PFSK-1 (cell line): ENCODE measurements around the gene IVL.

Experiments used
- FOXP2 ChIP-seq: optimal IDR thresholded peaks from 2 replicates; pipeline ENCODE3; 2011; ENCODE audit warnings: borderline replicate concordance, control low read depth, inconsistent platforms; ENCODE audit not compliant: insufficient read depth; ENCODE audit errors: extremely low read length, extremely low read depth
- POLR2AphosphoS5 ChIP-seq: IDR thresholded peaks from 2 replicates; pipeline ENCODE4 v1.6.1; 2012; ENCODE audit warnings: low read depth, mild to moderate bottlenecking, control low read depth, low read length, moderate library complexity
- SIN3A ChIP-seq: IDR thresholded peaks from 2 replicates; pipeline ENCODE4 v1.6.1; 2012; ENCODE audit warnings: mild to moderate bottlenecking, low read length, moderate library complexity, borderline replicate concordance; ENCODE audit not compliant: insufficient read depth
- TAF1 ChIP-seq: IDR thresholded peaks from 2 replicates; pipeline ENCODE4 v1.6.1; 2012; ENCODE audit warnings: low read length, control low read depth, borderline replicate concordance; ENCODE audit not compliant: insufficient read depth
- TF ChIP-seq, protein P1 (sequence below), 2 experiments: IDR thresholded peaks; 2 replicates each; pipeline versions ENCODE4 v1.6.1 to v1.8.0; 2011 to 2012; ENCODE audit warnings: low read depth in 2 of 2, low read length in 2 of 2, control low read depth in 1 of 2, inconsistent platforms in 1 of 2, mild to moderate bottlenecking in 1 of 2, moderate library complexity in 1 of 2; ENCODE audit not compliant: insufficient read depth in 1 of 2

Gene IVL

DNA sequence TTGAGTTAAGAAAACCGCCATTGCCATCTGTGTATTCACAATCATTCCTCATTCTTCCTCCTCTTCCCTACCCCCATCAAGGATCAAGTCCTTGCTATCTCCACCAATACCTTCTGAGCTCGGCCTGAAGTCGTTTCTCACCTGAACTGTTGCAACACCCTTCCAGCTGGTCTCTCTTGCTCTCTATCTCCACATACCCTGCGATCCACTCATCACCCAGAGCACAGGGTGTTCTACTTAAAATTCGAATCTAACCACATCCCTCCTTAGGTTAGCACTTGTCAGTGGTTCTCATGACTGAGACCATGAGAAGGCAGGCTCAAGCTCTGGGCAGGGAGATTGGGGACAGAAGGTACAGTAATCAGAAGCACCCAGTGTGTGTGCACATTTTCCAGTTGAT lies 4.6 kb downstream of the IVL start:
- TF ChIP-seq, protein P1, sequence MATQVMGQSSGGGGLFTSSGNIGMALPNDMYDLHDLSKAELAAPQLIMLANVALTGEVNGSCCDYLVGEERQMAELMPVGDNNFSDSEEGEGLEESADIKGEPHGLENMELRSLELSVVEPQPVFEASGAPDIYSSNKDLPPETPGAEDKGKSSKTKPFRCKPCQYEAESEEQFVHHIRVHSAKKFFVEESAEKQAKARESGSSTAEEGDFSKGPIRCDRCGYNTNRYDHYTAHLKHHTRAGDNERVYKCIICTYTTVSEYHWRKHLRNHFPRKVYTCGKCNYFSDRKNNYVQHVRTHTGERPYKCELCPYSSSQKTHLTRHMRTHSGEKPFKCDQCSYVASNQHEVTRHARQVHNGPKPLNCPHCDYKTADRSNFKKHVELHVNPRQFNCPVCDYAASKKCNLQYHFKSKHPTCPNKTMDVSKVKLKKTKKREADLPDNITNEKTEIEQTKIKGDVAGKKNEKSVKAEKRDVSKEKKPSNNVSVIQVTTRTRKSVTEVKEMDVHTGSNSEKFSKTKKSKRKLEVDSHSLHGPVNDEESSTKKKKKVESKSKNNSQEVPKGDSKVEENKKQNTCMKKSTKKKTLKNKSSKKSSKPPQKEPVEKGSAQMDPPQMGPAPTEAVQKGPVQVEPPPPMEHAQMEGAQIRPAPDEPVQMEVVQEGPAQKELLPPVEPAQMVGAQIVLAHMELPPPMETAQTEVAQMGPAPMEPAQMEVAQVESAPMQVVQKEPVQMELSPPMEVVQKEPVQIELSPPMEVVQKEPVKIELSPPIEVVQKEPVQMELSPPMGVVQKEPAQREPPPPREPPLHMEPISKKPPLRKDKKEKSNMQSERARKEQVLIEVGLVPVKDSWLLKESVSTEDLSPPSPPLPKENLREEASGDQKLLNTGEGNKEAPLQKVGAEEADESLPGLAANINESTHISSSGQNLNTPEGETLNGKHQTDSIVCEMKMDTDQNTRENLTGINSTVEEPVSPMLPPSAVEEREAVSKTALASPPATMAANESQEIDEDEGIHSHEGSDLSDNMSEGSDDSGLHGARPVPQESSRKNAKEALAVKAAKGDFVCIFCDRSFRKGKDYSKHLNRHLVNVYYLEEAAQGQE (IDR thresholded peaks at IDR 0.05; ENCODE audit: insufficient read depth in 1 of 2, low read depth in 2 of 2, low read length in 2 of 2), result no peak
- no peak for TF ChIP-seq POLR2AphosphoS5
- TF ChIP-seq FOXP2, result no peak
- no peak for TF ChIP-seq TAF1
- no peak for TF ChIP-seq SIN3A

DNA sequence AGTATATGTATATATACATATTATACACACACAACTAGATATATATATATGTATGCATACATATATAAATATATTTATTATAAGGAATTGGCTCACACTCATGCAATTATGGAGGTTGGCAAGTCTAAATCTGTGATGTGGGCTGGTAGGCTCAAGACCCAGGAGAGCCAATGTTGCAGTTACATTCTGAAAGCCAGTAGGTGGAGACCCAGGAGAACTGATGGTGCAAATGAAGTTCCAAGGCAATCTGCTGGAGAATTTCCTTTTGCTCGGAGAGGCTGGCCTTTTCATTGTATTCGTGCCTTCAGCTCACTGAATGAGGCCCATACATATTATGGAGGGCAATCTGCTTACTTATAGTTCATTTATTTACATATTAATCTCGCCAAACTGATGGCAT lies 9.4 kb downstream of the IVL start:
- no peak for TF ChIP-seq POLR2AphosphoS5
- TF ChIP-seq FOXP2, result no peak
- TF ChIP-seq, protein P1 (IDR thresholded peaks at IDR 0.05; ENCODE audit: insufficient read depth in 1 of 2, low read depth in 2 of 2, low read length in 2 of 2), result no peak
- TF ChIP-seq TAF1, result no peak
- no peak for TF ChIP-seq SIN3A

DNA sequence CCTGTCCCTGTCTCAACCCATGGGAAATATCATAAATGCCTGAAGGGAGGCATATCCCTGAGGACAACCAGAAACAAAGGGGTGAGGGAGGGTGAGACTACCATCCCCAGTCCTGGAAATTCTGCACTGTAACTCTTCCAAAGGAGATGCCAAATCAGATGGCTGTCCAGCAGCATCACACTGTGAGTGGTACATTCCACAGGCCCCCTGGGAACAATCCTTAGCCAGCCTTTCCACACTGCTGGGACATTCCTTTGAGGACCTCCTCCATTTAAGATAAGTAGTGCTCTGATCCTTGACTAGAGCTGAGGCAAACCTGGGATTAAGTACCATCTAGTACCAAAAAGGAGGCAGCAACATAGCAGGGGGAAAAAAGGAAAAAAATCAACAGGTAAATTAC lies 10.7 kb downstream of the IVL start:
- TF ChIP-seq, protein P1 (IDR thresholded peaks at IDR 0.05; ENCODE audit: insufficient read depth in 1 of 2, low read depth in 2 of 2, low read length in 2 of 2), result no peak
- TF ChIP-seq FOXP2 (no peak), SIN3A (no peak), TAF1 (no peak), POLR2AphosphoS5 (no peak)

DNA sequence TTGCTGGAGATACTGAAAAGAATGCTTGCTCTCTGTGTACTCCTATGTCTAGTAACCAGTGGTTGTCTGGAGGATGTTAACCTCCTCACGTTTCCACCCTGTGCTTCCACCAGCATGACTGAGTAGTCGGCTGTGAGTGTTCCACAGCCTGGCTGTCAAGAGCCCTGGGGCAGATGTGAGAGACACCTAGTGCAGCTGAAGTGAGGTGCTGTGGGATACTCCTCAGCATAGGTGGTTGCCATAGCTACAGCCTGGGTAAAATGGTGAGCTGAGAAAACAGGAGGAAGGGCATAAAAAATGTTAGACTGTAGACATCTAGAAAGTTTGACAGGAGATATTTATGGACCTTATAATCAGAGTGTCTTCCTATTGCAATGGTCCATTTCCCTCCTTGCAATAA lies 15.8 kb downstream of the IVL start:
- TF ChIP-seq, protein P1 (IDR thresholded peaks at IDR 0.05; ENCODE audit: insufficient read depth in 1 of 2, low read depth in 2 of 2, low read length in 2 of 2), result no peak
- TF ChIP-seq POLR2AphosphoS5 (no peak), TAF1 (no peak), SIN3A (no peak), FOXP2 (no peak)

DNA sequence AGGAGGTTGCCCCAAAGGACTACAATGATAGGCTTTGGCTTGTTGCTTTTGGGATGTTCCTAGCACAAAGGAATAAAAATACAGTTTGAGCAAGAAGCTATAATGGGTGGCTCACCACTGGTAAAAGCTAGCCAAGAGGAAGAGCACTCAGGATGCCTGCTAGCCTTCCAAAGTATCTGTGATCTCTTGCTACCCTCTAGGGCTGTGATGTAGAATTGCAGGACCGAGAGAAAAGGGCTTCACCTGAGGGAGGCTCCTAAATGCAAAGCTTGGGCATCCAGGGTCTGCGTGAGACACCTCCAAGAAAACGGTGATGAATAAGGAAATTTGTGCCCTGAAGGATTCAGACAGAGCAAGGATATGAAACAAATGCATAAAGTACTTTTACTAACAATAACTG lies 17.7 kb downstream of the IVL start:
- TF ChIP-seq SIN3A, result no peak
- TF ChIP-seq FOXP2, result no peak
- no peak for TF ChIP-seq TAF1
- TF ChIP-seq, protein P1 (IDR thresholded peaks at IDR 0.05; ENCODE audit: insufficient read depth in 1 of 2, low read depth in 2 of 2, low read length in 2 of 2), result no peak
- no peak for TF ChIP-seq POLR2AphosphoS5
